HepG2 (cell line): ENCODE measurements around the gene NEK8. TPM values are rescaled to one million over a fixed set of nuclear protein-coding genes. Genes with fewer than 3 reads are reported as not detected.

Experiments
- ADNP ChIP-seq: sonication (generic); formaldehyde crosslinking; IDR thresholded peaks from 2 replicates; pipeline ENCODE4 v1.4.0; 2020; ENCODE audit warnings: missing genetic modification reagents
- PAX8 ChIP-seq: sonication (generic); formaldehyde crosslinking; IDR thresholded peaks from 2 replicates; pipeline ENCODE4 v1.8.0; 2022; ENCODE audit warnings: mild to moderate bottlenecking, missing genetic modification reagents, borderline replicate concordance
- RAD21 ChIP-seq: fragments of 450-650 bp; formaldehyde crosslinking; IDR thresholded peaks from 2 replicates; pipeline ENCODE4 v1.5.0; 2020; ENCODE audit warnings: mild to moderate bottlenecking
- ZBTB7A ChIP-seq: sonication (generic); formaldehyde crosslinking; IDR thresholded peaks from 2 replicates; pipeline ENCODE4 v1.8.0; 2022; ENCODE audit warnings: mild to moderate bottlenecking, missing genetic modification reagents
- ZNF704 ChIP-seq: sonication (generic); formaldehyde crosslinking; IDR thresholded peaks from 2 replicates; pipeline ENCODE4 v1.8.1; 2023; ENCODE audit warnings: mild to moderate bottlenecking, inconsistent platforms, moderate library complexity, missing genetic modification reagents, borderline replicate concordance
- polyA plus RNA-seq, 8 experiments: library from polyadenylated mRNA; depleted of rRNA in 3 of 8; stranded (reverse) in 7 of 8; unstranded in 1 of 8; fragments of >200 nt; fragmentation: Illumina TruSeq in 4 of 8; extraction: Trizol in 4 of 8; gene quantifications; 2 replicates each; pipeline versions ENCODE4 v1.2.1 to v1.2.3, GENCODE V29; 2011 to 2016; ENCODE audit warnings: low read depth in 4 of 8, missing spikeins in 1 of 8, mixed read lengths in 1 of 8; ENCODE audit not compliant: insufficient read depth in 1 of 8
- total RNA-seq, 5 experiments: library from RNA; depleted of rRNA; stranded (reverse); fragments of >200 nt; fragmentation: Illumina TruSeq; extraction: Trizol; gene quantifications; 2 replicates each; pipeline ENCODE4 v1.2.3, GENCODE V29; 2016; ENCODE audit warnings: low read depth in 1 of 5
- TF ChIP-seq, protein P1 (sequence below): IDR thresholded peaks from 2 replicates; pipeline ENCODE4 v1.6.1; 2016; ENCODE audit warnings: low read depth, missing genetic modification reagents, missing compliant biosample characterization
- TF ChIP-seq, protein P2 (sequence below): sonication (generic); formaldehyde crosslinking; IDR thresholded peaks from 2 replicates; pipeline ENCODE4 v1.5.0; 2020; ENCODE audit warnings: missing genetic modification reagents
- TF ChIP-seq, protein P3 (sequence below): sonication (generic); formaldehyde crosslinking; IDR thresholded peaks from 2 replicates; pipeline ENCODE4 v1.8.0; 2022; ENCODE audit warnings: mild to moderate bottlenecking, missing genetic modification reagents, borderline replicate concordance
- TF ChIP-seq, protein P4 (sequence below): conservative IDR thresholded peaks from 2 replicates; pipeline ENCODE4 v1.6.1; 2018; ENCODE audit warnings: missing genetic modification reagents

Gene NEK8
- total and polyA plus RNA-seq, 2 of the 13 experiments (the other 11 are each of a cell fraction or from before 2014, with no cell fraction given), result 5.8 to 13.5 TPM

DNA sequence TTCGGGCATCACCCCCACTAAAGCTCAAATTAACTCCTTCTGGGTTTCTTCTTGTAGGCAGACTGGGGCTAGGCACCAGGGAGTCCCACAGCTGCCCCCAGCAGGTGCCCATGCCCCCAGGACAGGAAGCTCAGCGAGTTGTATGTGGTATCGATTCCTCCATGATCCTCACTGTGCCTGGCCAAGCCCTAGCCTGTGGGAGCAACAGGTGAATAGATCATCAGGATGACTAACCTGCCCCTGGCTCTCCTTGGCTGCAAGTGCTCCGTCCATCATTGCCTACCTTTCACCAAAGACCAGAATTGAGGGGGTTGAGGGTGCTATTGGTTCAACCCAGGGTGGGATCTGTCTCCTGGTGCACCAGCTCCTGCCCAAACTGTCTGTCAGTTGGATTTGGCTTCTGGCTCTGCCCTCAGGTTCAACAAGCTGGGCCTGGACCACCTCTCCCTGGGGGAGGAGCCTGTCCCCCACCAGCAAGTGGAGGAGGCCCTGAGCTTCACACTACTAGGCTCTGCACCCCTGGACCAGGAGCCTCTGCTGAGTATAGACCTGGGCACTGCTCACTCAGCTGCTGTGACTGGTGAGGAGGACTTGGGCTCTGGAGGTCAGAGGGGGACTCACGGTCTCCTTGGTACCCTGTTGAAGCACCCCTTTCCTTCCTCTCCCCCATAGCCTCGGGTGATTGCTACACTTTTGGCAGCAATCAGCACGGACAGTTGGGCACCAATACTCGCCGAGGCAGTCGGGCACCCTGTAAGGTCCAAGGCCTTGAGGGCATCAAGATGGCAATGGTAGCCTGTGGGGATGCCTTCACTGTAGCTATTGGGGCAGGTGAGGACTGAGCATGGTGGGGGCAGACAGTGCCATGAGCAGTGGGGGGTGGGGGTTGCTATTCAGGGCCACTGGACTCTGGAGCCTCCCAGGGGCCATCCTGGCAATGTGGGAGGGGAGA, 12.1 kb downstream of the NEK8 start (continued):
- TF ChIP-seq, protein P1, sequence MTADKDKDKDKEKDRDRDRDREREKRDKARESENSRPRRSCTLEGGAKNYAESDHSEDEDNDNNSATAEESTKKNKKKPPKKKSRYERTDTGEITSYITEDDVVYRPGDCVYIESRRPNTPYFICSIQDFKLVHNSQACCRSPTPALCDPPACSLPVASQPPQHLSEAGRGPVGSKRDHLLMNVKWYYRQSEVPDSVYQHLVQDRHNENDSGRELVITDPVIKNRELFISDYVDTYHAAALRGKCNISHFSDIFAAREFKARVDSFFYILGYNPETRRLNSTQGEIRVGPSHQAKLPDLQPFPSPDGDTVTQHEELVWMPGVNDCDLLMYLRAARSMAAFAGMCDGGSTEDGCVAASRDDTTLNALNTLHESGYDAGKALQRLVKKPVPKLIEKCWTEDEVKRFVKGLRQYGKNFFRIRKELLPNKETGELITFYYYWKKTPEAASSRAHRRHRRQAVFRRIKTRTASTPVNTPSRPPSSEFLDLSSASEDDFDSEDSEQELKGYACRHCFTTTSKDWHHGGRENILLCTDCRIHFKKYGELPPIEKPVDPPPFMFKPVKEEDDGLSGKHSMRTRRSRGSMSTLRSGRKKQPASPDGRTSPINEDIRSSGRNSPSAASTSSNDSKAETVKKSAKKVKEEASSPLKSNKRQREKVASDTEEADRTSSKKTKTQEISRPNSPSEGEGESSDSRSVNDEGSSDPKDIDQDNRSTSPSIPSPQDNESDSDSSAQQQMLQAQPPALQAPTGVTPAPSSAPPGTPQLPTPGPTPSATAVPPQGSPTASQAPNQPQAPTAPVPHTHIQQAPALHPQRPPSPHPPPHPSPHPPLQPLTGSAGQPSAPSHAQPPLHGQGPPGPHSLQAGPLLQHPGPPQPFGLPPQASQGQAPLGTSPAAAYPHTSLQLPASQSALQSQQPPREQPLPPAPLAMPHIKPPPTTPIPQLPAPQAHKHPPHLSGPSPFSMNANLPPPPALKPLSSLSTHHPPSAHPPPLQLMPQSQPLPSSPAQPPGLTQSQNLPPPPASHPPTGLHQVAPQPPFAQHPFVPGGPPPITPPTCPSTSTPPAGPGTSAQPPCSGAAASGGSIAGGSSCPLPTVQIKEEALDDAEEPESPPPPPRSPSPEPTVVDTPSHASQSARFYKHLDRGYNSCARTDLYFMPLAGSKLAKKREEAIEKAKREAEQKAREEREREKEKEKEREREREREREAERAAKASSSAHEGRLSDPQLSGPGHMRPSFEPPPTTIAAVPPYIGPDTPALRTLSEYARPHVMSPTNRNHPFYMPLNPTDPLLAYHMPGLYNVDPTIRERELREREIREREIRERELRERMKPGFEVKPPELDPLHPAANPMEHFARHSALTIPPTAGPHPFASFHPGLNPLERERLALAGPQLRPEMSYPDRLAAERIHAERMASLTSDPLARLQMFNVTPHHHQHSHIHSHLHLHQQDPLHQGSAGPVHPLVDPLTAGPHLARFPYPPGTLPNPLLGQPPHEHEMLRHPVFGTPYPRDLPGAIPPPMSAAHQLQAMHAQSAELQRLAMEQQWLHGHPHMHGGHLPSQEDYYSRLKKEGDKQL (CRISPR knock-in tag), result no peak
- TF ChIP-seq, protein P2, sequence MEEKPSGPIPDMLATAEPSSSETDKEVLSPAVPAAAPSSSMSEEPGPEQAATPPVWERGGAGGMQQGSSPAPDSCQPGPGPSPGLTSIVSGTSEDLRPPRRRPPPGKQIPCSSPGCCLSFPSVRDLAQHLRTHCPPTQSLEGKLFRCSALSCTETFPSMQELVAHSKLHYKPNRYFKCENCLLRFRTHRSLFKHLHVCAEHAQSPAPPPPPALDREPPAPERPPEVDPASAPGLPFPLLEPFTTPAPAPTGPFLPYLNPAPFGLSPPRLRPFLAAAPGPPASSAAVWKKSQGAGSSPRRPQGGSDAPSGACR (CRISPR knock-in tag), result no peak
- no peak for TF ChIP-seq RAD21 (CRISPR knock-in tag)
- TF ChIP-seq ZBTB7A (CRISPR knock-in tag), result no peak
- TF ChIP-seq ZNF704, result no peak
- no peak for TF ChIP-seq ADNP
- no peak for TF ChIP-seq PAX8 (CRISPR knock-in tag)
- TF ChIP-seq, protein P3, sequence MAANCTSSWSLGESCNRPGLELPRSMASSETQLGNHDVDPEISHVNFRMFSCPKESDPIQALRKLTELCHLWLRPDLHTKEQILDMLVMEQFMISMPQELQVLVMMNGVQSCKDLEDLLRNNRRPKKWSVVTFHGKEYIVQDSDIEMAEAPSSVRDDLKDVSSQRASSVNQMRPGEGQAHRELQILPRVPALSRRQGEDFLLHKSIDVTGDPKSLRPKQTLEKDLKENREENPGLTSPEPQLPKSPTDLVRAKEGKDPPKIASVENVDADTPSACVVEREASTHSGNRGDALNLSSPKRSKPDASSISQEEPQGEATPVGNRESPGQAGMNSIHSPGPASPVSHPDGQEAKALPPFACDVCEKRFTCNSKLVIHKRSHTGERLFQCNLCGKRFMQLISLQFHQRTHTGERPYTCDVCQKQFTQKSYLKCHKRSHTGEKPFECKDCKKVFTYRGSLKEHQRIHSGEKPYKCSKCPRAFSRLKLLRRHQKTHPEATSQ (CRISPR knock-in tag), result no peak
- TF ChIP-seq, protein P4, sequence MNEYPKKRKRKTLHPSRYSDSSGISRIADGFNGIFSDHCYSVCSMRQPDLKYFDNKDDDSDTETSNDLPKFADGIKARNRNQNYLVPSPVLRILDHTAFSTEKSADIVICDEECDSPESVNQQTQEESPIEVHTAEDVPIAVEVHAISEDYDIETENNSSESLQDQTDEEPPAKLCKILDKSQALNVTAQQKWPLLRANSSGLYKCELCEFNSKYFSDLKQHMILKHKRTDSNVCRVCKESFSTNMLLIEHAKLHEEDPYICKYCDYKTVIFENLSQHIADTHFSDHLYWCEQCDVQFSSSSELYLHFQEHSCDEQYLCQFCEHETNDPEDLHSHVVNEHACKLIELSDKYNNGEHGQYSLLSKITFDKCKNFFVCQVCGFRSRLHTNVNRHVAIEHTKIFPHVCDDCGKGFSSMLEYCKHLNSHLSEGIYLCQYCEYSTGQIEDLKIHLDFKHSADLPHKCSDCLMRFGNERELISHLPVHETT (CRISPR knock-in tag), result no peak
- TF ChIP-seq, all 625 proteins: peak for 0
